ENCODE measurements around the gene ECE1. TPM values are rescaled to one million over a fixed set of nuclear protein-coding genes. Genes with fewer than 3 reads are reported as not detected.

Gene ECE1
- total and polyA plus RNA-seq, 10 of the 15 experiments (the other 5 are each of a cell fraction or from before 2014, with no cell fraction given): 0.97 to 81.0 (median 37.0) TPM

DNA sequence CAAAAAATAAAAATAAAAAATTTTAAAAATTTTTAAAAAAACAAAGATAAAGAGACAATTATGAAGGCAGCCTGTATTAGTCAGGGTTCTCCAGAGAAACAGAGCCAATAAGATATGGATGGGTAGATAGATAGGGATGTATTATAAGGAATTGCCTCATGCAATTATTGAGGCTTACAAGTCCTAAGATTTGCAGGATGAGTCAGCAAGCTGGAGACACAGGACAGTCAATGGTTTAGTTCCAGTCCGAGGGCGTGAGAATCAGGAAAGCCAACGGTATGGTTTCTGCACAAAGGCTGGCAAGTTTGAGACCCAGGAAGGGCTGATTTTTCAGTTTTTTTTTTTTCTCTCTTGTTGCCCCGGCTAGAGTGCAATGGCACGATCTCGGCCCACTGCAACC is 89.5 kb downstream of the ECE1 start:
- intact Hi-C loops (cut with micrococcal nuclease; ENCODE audit: unreplicated experiment): no loop called here
- H3K79me2 ChIP-seq (ENCODE audit: control insufficient read depth, insufficient read depth, low read length): no peaks in the 10 kb centered on the region
- TF ChIP-seq TARDBP (IDR thresholded peaks at IDR 0.05; ENCODE audit: borderline replicate concordance): no peak
- TF ChIP-seq, protein P1, sequence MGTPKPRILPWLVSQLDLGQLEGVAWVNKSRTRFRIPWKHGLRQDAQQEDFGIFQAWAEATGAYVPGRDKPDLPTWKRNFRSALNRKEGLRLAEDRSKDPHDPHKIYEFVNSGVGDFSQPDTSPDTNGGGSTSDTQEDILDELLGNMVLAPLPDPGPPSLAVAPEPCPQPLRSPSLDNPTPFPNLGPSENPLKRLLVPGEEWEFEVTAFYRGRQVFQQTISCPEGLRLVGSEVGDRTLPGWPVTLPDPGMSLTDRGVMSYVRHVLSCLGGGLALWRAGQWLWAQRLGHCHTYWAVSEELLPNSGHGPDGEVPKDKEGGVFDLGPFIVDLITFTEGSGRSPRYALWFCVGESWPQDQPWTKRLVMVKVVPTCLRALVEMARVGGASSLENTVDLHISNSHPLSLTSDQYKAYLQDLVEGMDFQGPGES (IDR thresholded peaks at IDR 0.05): no peak
- TF ChIP-seq SP1 (IDR thresholded peaks at IDR 0.05; ENCODE audit: low read depth, low read length): no peak
- TF ChIP-seq RB1 (IDR thresholded peaks at IDR 0.05; ENCODE audit: borderline replicate concordance): no peak
- TF ChIP-seq, protein P2, sequence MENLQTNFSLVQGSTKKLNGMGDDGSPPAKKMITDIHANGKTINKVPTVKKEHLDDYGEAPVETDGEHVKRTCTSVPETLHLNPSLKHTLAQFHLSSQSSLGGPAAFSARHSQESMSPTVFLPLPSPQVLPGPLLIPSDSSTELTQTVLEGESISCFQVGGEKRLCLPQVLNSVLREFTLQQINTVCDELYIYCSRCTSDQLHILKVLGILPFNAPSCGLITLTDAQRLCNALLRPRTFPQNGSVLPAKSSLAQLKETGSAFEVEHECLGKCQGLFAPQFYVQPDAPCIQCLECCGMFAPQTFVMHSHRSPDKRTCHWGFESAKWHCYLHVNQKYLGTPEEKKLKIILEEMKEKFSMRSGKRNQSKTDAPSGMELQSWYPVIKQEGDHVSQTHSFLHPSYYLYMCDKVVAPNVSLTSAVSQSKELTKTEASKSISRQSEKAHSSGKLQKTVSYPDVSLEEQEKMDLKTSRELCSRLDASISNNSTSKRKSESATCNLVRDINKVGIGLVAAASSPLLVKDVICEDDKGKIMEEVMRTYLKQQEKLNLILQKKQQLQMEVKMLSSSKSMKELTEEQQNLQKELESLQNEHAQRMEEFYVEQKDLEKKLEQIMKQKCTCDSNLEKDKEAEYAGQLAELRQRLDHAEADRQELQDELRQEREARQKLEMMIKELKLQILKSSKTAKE (IDR thresholded peaks at IDR 0.05; ENCODE audit: low read depth, poor library complexity, severe bottlenecking): no peak
- TF ChIP-seq, protein P3, sequence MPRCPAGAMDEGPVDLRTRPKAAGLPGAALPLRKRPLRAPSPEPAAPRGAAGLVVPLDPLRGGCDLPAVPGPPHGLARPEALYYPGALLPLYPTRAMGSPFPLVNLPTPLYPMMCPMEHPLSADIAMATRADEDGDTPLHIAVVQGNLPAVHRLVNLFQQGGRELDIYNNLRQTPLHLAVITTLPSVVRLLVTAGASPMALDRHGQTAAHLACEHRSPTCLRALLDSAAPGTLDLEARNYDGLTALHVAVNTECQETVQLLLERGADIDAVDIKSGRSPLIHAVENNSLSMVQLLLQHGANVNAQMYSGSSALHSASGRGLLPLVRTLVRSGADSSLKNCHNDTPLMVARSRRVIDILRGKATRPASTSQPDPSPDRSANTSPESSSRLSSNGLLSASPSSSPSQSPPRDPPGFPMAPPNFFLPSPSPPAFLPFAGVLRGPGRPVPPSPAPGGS (IDR thresholded peaks at IDR 0.05; ENCODE audit: borderline replicate concordance, insufficient read depth, low read depth, low read length, poor library complexity, severe bottlenecking): no peak
- TF ChIP-seq, protein P4, sequence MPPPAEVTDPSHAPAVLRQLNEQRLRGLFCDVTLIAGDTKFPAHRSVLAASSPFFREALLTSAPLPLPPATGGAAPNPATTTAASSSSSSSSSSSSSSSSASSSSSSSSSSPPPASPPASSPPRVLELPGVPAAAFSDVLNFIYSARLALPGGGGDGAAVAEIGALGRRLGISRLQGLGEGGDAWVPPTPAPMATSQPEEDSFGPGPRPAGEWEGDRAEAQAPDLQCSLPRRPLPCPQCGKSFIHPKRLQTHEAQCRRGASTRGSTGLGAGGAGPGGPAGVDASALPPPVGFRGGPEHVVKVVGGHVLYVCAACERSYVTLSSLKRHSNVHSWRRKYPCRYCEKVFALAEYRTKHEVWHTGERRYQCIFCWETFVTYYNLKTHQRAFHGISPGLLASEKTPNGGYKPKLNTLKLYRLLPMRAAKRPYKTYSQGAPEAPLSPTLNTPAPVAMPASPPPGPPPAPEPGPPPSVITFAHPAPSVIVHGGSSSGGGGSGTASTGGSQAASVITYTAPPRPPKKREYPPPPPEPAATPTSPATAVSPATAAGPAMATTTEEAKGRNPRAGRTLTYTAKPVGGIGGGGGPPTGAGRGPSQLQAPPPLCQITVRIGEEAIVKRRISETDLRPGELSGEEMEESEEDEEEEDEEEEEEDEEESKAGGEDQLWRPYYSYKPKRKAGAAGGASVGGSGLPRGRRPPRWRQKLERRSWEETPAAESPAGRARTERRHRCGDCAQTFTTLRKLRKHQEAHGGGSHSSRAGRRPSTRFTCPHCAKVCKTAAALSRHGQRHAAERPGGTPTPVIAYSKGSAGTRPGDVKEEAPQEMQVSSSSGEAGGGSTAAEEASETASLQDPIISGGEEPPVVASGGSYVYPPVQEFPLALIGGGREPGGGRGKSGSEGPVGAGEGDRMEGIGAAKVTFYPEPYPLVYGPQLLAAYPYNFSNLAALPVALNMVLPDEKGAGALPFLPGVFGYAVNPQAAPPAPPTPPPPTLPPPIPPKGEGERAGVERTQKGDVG (CRISPR knock-in tag; IDR thresholded peaks at IDR 0.05): no peak
- TF ChIP-seq PML (IDR thresholded peaks at IDR 0.05; ENCODE audit: low read length): no peak
- no peak for TF ChIP-seq ZNF217 (IDR thresholded peaks at IDR 0.05)
- TF ChIP-seq STAT3 (IDR thresholded peaks at IDR 0.05; ENCODE audit: low read depth, low read length): no peak
- TF ChIP-seq SPI1 (IDR thresholded peaks at IDR 0.05; ENCODE audit: borderline replicate concordance, insufficient read depth, low read depth, low read length): no peak
- TF ChIP-seq, protein P5, sequence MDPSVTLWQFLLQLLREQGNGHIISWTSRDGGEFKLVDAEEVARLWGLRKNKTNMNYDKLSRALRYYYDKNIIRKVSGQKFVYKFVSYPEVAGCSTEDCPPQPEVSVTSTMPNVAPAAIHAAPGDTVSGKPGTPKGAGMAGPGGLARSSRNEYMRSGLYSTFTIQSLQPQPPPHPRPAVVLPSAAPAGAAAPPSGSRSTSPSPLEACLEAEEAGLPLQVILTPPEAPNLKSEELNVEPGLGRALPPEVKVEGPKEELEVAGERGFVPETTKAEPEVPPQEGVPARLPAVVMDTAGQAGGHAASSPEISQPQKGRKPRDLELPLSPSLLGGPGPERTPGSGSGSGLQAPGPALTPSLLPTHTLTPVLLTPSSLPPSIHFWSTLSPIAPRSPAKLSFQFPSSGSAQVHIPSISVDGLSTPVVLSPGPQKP (IDR thresholded peaks at IDR 0.05; ENCODE audit: low read depth, low read length): no peak
- TF ChIP-seq ASH2L (IDR thresholded peaks at IDR 0.05; ENCODE audit: borderline replicate concordance, low read depth): no peak
- no peak for TF ChIP-seq ZNF24 (IDR thresholded peaks at IDR 0.05)
- no peak for TF ChIP-seq TCF3 (IDR thresholded peaks at IDR 0.05; ENCODE audit: borderline replicate concordance, insufficient read depth, low read depth, low read length)
- no peak for TF ChIP-seq NR2C2 (IDR thresholded peaks at IDR 0.05; ENCODE audit: borderline replicate concordance, control insufficient read depth, insufficient read length, low read depth)
- ATAC-seq: no peak
- 69% methylated on average over 6 of the region's 6 CpGs for WGBS (ENCODE audit: insufficient coverage, insufficient replicate concordance, low lambda C conversion rate, missing lambda C conversion rate)
- ChIA-PET CTCF (no interaction called here), SMC1A (ENCODE audit: uncharacterized antibody, unreplicated experiment) (interaction anchor here (1.2 kb wide), 1 partner anchor 17 kb away, joined by 3 read pairs; no protein-coding TSS in a partner anchor), RAD21 (ENCODE audit: unreplicated experiment) (no interaction called here), POLR2A (no interaction called here)
- BruUV-seq (replicated peaks): no TSS peak
- in situ Hi-C loops (cut with MboI): no loop called here
- no peak overlapping the region for H3K27ac ChIP-seq (ENCODE audit: control insufficient read depth, insufficient read depth)
- H3K4me1 ChIP-seq (ENCODE audit: control insufficient read depth, insufficient read depth, low read length): no peaks in the 10 kb centered on the region
- no peak for DNase-seq (ENCODE audit: low read depth, low spot score)
- no peak overlapping the region for H3K4me2 ChIP-seq (ENCODE audit: control insufficient read depth, insufficient read depth)
- H3K9ac ChIP-seq (ENCODE audit: control insufficient read depth, insufficient read depth, low read length): no peak overlapping the region
- no peaks in the 10 kb centered on the region for H4K20me1 ChIP-seq (ENCODE audit: control insufficient read depth, insufficient read depth)
- H3K36me3 ChIP-seq (ENCODE audit: control insufficient read depth in 2 of 2, insufficient read depth in 2 of 2, low read length in 1 of 2): no peaks in the 10 kb centered on the region
- H2AFZ ChIP-seq (ENCODE audit: control insufficient read depth, low read depth, low read length): no peak overlapping the region
- no peaks in the 10 kb centered on the region for H3K9me3 ChIP-seq (replicated peaks; ENCODE audit: control insufficient read depth, insufficient read depth, low read length)
- FAIRE-seq: no peak
- H3K4me3 ChIP-seq: no peak overlapping the region
- H3K27me3 ChIP-seq (replicated peaks in 1 of 2; ENCODE audit: control insufficient read depth in 2 of 2, insufficient read depth in 2 of 2, low read length in 1 of 2): no peaks in the 10 kb centered on the region

Data from GM12878 (cell line).